ENCODE measurements around the gene GUK1. TPM values are rescaled to one million over a fixed set of nuclear protein-coding genes. Genes with fewer than 3 reads are reported as not detected.

The GUK1 gene
- total RNA-seq, 3 donors from 2014 or later (not counting 1 experiment from before 2014, with no cell fraction given) = 292 to 313 (median 308) TPM

GRCh38 chr1:228155596-228156514, 15.8 kb downstream of the GUK1 start:
- H3K4me3 ChIP-seq (ENCODE audit: low read length) = no peak overlapping the region
- intact Hi-C loops (cut with micrococcal nuclease) = no loop called here
- no peak for DNase-seq
- whole genome bisulfite sequencing (ENCODE audit: insufficient coverage) = 85% methylated on average over 16 of the region's 16 CpGs
- Mint-ChIP-seq H3K4me3 (no peak overlapping the region), H3K27me3 (ENCODE audit: low read depth in 2 of 2) (no peaks in the 10 kb centered on the region), H3K27ac (no peak overlapping the region), H3K9me3 (no peaks in the 10 kb centered on the region), H3K36me3 (no peaks in the 10 kb centered on the region), H3K4me1 (peaks cover 0 to 11% of the 10 kb centered on the region in 2 donors)
- no peaks in the 10 kb centered on the region for H3K9me3 ChIP-seq (ENCODE audit: control insufficient read depth, insufficient read depth, low read length)
- H3K27ac ChIP-seq (ENCODE audit: low read length) = no peak overlapping the region
- no peaks in the 10 kb centered on the region for H3K27me3 ChIP-seq (ENCODE audit: control insufficient read depth, insufficient read depth, low read length)
- no peak for ATAC-seq
- H3K36me3 ChIP-seq (ENCODE audit: control insufficient read depth, insufficient read depth, low read length) = no peaks in the 10 kb centered on the region
- peaks cover 3% of the 10 kb centered on the region for H3K4me1 ChIP-seq (ENCODE audit: control insufficient read depth, insufficient read depth, low read length)
- no peak for TF ChIP-seq CTCF (IDR thresholded peaks at IDR 0.05)

GRCh38 chr1:228156515-228156881, 16.4 kb downstream of the GUK1 start:
- Histone ChIP-seq H3K9me3 (ENCODE audit: control insufficient read depth, insufficient read depth, low read length) (no peaks in the 10 kb centered on the region), H3K4me1 (ENCODE audit: control insufficient read depth, insufficient read depth, low read length) (peaks cover 3% of the 10 kb centered on the region), H3K36me3 (ENCODE audit: control insufficient read depth, insufficient read depth, low read length) (no peaks in the 10 kb centered on the region), H3K27ac (ENCODE audit: low read length) (no peak overlapping the region), H3K27me3 (ENCODE audit: control insufficient read depth, insufficient read depth, low read length) (no peaks in the 10 kb centered on the region), H3K4me3 (ENCODE audit: low read length) (no peak overlapping the region)
- intact Hi-C loops (cut with micrococcal nuclease) = no loop called here
- no peaks in the 10 kb centered on the region for H3K9me3 Mint-ChIP-seq
- no peak for DNase-seq
- peaks cover 0 to 11% of the 10 kb centered on the region in 2 donors for H3K4me1 Mint-ChIP-seq
- TF ChIP-seq CTCF (IDR thresholded peaks at IDR 0.05) = no peak
- no peak for ATAC-seq
- no peak overlapping the region for H3K4me3 Mint-ChIP-seq
- H3K27me3 Mint-ChIP-seq (ENCODE audit: low read depth in 2 of 2) = no peaks in the 10 kb centered on the region
- no peaks in the 10 kb centered on the region for H3K36me3 Mint-ChIP-seq
- H3K27ac Mint-ChIP-seq = no peak overlapping the region
- WGBS (ENCODE audit: insufficient coverage) = 23% methylated on average over 9 of the region's 9 CpGs

- H3K36me3 Mint-ChIP-seq = no peaks in the 10 kb centered on the region
- H3K4me1 Mint-ChIP-seq = peaks cover 0 to 11% of the 10 kb centered on the region in 2 donors
- H3K9me3 Mint-ChIP-seq = no peaks in the 10 kb centered on the region
- intact Hi-C loops (cut with micrococcal nuclease) = no loop called here
- H3K4me3 Mint-ChIP-seq = no peak overlapping the region
- Histone ChIP-seq H3K36me3 (ENCODE audit: control insufficient read depth, insufficient read depth, low read length) (no peaks in the 10 kb centered on the region), H3K27me3 (ENCODE audit: control insufficient read depth, insufficient read depth, low read length) (no peaks in the 10 kb centered on the region), H3K27ac (ENCODE audit: low read length) (no peak overlapping the region), H3K4me1 (ENCODE audit: control insufficient read depth, insufficient read depth, low read length) (peaks cover 4% of the 10 kb centered on the region), H3K9me3 (ENCODE audit: control insufficient read depth, insufficient read depth, low read length) (no peaks in the 10 kb centered on the region), H3K4me3 (ENCODE audit: low read length) (no peak overlapping the region)
- TF ChIP-seq CTCF (IDR thresholded peaks at IDR 0.05) = no peak
- no peaks in the 10 kb centered on the region for H3K27me3 Mint-ChIP-seq (ENCODE audit: low read depth in 2 of 2)
- 37% methylated on average over 24 of the region's 24 CpGs for WGBS (ENCODE audit: insufficient coverage)
- H3K27ac Mint-ChIP-seq = no peak overlapping the region
- peak in 1 of 2 donors; percentile 60 for DNase-seq
- peak in 2 of 3 donors; percentile 44 to 54 for ATAC-seq
Observed at GRCh38 chr1:228156941-228157728, 17.1 kb downstream of the GUK1 start.

Data from natural killer cell (primary cell).